Esophagus muscularis mucosa (tissue), 4 donors: Measurements from ENCODE around the gene FAM184B. TPM values are rescaled to one million over a fixed set of nuclear protein-coding genes. Genes with fewer than 3 reads are reported as not detected.

Experiments
- DNase-seq: peaks from one replicate; pipeline ENCODE4 v3.0.0-alpha.2; 2017; ENCODE audit errors: extremely low spot score
- H3K27ac ChIP-seq, 4 donors: fragments of 200-600 bp; sonication (generic); replicated peaks in 1 of 4; 1 replicate in 3 of 4; 2 replicates in 1 of 4; pipeline ENCODE4 v1.5.1; 2016 to 2019; ENCODE audit warnings: mild to moderate bottlenecking in 1 of 4
- H3K27me3 ChIP-seq, 4 donors: fragments of 200-600 bp; sonication (generic); one replicate each; pipeline versions ENCODE4 v1.5.1 to v1.6.0; 2016 to 2019
- H3K36me3 ChIP-seq, 4 donors: fragments of 200-600 bp; sonication (generic); one replicate each; pipeline ENCODE4 v1.5.1; 2016 to 2019
- H3K4me1 ChIP-seq, 4 donors: fragments of 200-600 bp; sonication (generic); one replicate each; pipeline ENCODE4 v1.5.1; 2016 to 2019
- H3K4me3 ChIP-seq, 4 donors: fragments of 200-600 bp; sonication (generic); 1 replicate in 2 of 4; 2 replicates in 2 of 4; pipeline ENCODE4 v1.5.1; 2016 to 2019; ENCODE audit warnings: mild to moderate bottlenecking in 4 of 4, moderate library complexity in 1 of 4
- H3K9me3 ChIP-seq, 4 donors: fragments of 200-600 bp; sonication (generic); 1 replicate in 3 of 4; 2 replicates in 1 of 4; pipeline ENCODE4 v1.5.1; 2016 to 2019
- EP300 ChIP-seq: sonication (generic); formaldehyde crosslinking; IDR thresholded peaks from one replicate; pipeline ENCODE4 v1.6.1; 2017; ENCODE audit warnings: antibody characterized with exemption
- POLR2A ChIP-seq: fragments of 450-650 bp; IDR thresholded peaks from one replicate; pipeline ENCODE4 v1.6.1; 2017; ENCODE audit warnings: antibody characterized with exemption, moderate library complexity, mild to moderate bottlenecking, low read depth
- POLR2AphosphoS5 ChIP-seq, 2 donors: sonication (generic); formaldehyde crosslinking; IDR thresholded peaks; one replicate each; pipeline ENCODE4 v1.6.1; 2017; ENCODE audit warnings: antibody characterized with exemption in 2 of 2
- WGBS: methylation state at CpG from one replicate; pipeline ENCODE4 v1.1.5; 2018; 5-methylcytosine and 5-hydroxymethylcytosine counted together
- intact Hi-C: fragments of 100-400 bp; cut with DNase I; formaldehyde crosslinking; loops from one replicate; pipeline ENCODE4 v1.15.1; 2023
- total RNA-seq, 4 donors: library from RNA; depleted of rRNA; stranded (reverse); fragments of >200 nt; gene quantifications; one replicate each; pipeline versions ENCODE4 v1.1.0 to v1.2.1, GENCODE V29; 2016
- TF ChIP-seq, protein P1 (sequence below), 3 experiments: fragments of 200-600 bp in 2 of 3; fragments of 450-650 bp in 1 of 3; sonication (generic) in 2 of 3; IDR thresholded peaks; one replicate each; pipeline ENCODE4 v1.5.1; 2017 to 2019; ENCODE audit warnings: antibody characterized with exemption in 3 of 3, mild to moderate bottlenecking in 2 of 3, moderate library complexity in 1 of 3

FAM184B gene
- total RNA-seq, 4 donors from 2014 or later, result not detected

DNA sequence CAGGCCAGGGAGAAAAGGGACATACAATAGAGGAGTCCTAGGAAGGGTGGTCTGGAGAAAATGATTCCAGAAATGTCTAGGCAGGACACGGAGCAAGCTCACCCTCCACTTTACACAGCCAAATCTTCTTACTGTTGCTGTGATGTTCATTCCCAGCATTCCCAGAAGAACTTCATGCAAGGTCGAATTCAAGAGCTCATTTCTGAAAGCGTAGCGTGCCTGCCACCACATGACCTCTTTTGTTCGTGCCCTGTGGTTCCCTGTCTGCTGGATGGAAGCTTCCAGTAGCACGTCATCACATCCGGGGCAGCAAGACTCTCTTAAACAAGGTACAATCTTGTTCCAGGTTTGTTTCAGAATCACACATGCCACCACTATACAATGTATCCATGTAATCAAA is 57.8 kb downstream of the FAM184B start:
- Histone ChIP-seq H3K4me1 (no peaks in the 10 kb centered on the region), H3K9me3 (peaks cover 0 to 7% (median 0%) of the 10 kb centered on the region in 4 donors), H3K27me3 (peaks cover 0 to under 1% (median 0%) of the 10 kb centered on the region in 4 donors), H3K27ac (no peak overlapping the region), H3K36me3 (no peaks in the 10 kb centered on the region), H3K4me3 (no peak overlapping the region)
- intact Hi-C loops, result no loop called here
- DNase-seq, result no peak
- 87% methylated on average over 7 of the region's 7 CpGs for WGBS
- TF ChIP-seq POLR2AphosphoS5 (IDR thresholded peaks at IDR 0.05) (no peak), EP300 (no peak), POLR2A (no peak)
- TF ChIP-seq, protein P1, sequence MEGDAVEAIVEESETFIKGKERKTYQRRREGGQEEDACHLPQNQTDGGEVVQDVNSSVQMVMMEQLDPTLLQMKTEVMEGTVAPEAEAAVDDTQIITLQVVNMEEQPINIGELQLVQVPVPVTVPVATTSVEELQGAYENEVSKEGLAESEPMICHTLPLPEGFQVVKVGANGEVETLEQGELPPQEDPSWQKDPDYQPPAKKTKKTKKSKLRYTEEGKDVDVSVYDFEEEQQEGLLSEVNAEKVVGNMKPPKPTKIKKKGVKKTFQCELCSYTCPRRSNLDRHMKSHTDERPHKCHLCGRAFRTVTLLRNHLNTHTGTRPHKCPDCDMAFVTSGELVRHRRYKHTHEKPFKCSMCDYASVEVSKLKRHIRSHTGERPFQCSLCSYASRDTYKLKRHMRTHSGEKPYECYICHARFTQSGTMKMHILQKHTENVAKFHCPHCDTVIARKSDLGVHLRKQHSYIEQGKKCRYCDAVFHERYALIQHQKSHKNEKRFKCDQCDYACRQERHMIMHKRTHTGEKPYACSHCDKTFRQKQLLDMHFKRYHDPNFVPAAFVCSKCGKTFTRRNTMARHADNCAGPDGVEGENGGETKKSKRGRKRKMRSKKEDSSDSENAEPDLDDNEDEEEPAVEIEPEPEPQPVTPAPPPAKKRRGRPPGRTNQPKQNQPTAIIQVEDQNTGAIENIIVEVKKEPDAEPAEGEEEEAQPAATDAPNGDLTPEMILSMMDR (IDR thresholded peaks at IDR 0.05), result no peak

DNA sequence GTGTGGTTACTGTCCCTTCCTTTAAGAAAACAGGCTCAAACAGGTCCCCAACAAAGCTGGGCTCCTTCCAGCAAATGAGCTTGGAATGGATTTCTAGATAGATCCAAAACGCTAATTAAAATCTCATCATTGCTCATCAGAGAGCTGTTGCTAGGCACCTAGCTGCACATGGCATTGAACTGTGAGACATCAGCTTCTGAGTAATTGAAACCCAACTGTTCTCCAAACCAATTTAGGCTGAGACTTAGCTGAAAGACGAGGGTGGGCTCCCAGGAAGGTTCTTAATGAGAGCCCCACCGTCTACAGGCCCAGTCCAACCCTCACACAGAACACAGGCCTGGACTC is 59.1 kb downstream of the FAM184B start:
- Histone ChIP-seq H3K27me3 (peaks cover 0 to 3% (median 0%) of the 10 kb centered on the region in 4 donors), H3K9me3 (no peaks in the 10 kb centered on the region), H3K4me3 (no peak overlapping the region), H3K36me3 (no peaks in the 10 kb centered on the region), H3K4me1 (no peaks in the 10 kb centered on the region), H3K27ac (no peak overlapping the region)
- TF ChIP-seq, protein P1 (IDR thresholded peaks at IDR 0.05), result no peak
- TF ChIP-seq POLR2A (no peak), EP300 (no peak), POLR2AphosphoS5 (IDR thresholded peaks at IDR 0.05) (no peak)
- intact Hi-C loops, result no loop called here
- WGBS, result 85% methylated on average over 3 of the region's 3 CpGs
- DNase-seq, result no peak

DNA sequence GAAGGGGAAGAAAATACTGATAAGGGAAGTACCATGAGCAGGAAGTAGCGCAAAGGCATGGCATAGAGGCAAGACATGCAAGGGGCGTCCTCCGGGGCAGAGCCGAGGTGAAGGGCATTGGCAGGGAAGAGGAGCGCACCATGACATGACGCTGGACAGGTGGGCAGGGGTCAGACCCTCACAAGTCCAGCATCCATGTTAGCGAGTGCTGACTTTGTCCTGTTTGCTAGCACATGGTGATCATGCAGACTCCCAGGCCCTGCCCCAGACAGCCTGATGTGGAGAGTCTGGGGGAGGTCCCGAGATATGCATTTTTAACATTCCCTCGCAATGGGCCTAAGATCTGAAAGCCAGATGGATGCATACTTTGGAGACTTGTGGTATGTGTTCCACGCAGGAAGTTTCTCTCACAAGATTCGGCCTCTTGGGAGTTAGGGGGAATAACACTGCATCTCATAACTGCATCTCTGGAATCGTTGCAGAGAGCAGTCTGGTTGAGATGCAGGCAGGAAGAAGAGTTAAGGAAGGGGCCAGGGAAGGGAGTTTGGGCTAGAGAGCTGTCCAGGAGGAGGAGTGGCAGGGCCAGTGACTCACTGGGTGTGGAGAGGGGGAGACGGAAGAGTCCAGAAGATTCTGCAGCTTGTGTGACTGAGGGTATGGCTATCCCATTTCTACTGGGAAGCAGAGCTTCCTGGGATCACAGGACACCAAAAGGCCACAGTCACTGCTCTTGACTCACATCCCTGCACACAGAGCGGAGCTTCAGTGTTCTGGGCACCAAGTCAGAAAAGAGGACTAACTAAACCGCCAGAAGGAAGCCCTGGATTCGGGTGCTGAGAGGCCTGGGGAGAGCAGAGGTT is 59.7 kb downstream of the FAM184B start:
- WGBS, result 80% methylated on average over 16 of the region's 16 CpGs
- Histone ChIP-seq H3K27ac (no peak overlapping the region), H3K27me3 (peaks cover 0 to 3% (median 0%) of the 10 kb centered on the region in 4 donors), H3K4me3 (no peak overlapping the region), H3K4me1 (no peaks in the 10 kb centered on the region), H3K36me3 (no peaks in the 10 kb centered on the region), H3K9me3 (no peaks in the 10 kb centered on the region)
- DNase-seq, result no peak
- intact Hi-C loops, result no loop called here
- TF ChIP-seq EP300, result no peak
- no peak for TF ChIP-seq POLR2AphosphoS5 (IDR thresholded peaks at IDR 0.05)
- no peak for TF ChIP-seq POLR2A
- TF ChIP-seq, protein P1 (IDR thresholded peaks at IDR 0.05), result no peak

DNA sequence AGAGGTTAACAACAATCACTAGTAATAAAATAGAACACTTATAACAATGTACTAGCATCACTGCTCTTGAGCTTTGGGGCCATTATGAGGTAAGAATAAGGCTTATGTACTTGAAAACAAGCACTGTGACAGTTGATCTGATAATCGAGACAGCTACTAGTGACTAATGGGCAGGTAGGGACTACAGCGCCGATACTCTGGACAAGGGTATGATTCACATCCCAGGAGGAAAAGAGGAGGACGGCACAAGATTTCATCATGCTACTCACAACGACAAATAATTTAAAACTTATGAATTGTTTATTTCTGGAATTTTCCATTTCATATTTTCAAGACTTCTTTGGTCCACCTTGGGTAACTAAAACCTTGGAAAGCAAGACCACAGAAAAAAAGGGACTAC is 62.3 kb downstream of the FAM184B start:
- Histone ChIP-seq H3K9me3 (no peaks in the 10 kb centered on the region), H3K4me1 (no peaks in the 10 kb centered on the region), H3K27me3 (peaks cover 0 to 3% (median 0%) of the 10 kb centered on the region in 4 donors), H3K36me3 (no peaks in the 10 kb centered on the region), H3K27ac (no peak overlapping the region), H3K4me3 (no peak overlapping the region)
- no peak for DNase-seq
- TF ChIP-seq POLR2A, result no peak
- TF ChIP-seq, protein P1 (IDR thresholded peaks at IDR 0.05), result no peak
- no peak for TF ChIP-seq POLR2AphosphoS5 (IDR thresholded peaks at IDR 0.05)
- intact Hi-C loops, result no loop called here
- 84% methylated on average over 5 of the region's 5 CpGs for WGBS
